Placental epithelial cell (primary cell): ENCODE measurements around the gene HSPA1B. TPM values are rescaled to one million over a fixed set of nuclear protein-coding genes. Genes with fewer than 3 reads are reported as not detected.

Experiments
- small RNA-seq: library from RNA; depleted of rRNA; stranded (forward); fragments of <200 nt; gene quantifications from one replicate; pipeline ENCODE3, GENCODE V24; 2012
- total RNA-seq: library from RNA; depleted of rRNA; stranded (reverse); fragments of >200 nt; gene quantifications from 2 replicates; pipeline ENCODE4 v1.2.3, GENCODE V29; 2012

HSPA1B gene
- 46.0 and 136 TPM in 2 replicates for total RNA-seq

DNA sequence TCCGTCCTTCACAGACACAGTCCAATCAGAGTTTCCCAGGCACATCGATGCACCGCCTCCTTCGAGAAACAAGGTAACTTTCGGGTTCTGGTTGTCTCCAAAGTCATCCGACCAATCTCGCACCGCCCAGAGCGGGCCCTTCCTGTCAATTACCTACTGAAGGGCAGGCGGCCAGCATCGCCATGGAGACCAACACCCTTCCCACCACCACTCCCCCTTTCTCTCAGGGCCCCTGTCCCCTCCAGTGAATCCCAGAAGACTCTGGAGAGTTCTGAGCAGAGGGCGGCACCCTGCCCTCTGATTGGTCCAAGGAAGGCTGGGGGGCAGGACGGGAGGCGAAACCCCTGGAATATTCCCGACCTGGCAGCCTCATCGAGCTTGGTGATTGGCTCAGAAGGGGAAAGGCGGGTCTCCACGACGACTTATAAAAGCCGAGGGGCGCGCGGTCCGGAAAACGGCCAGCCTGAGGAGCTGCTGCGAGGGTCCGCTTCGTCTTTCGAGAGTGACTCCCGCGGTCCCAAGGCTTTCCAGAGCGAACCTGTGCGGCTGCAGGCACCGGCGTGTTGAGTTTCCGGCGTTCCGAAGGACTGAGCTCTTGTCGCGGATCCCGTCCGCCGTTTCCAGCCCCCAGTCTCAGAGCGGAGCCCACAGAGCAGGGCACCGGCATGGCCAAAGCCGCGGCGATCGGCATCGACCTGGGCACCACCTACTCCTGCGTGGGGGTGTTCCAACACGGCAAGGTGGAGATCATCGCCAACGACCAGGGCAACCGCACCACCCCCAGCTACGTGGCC is at the start of gene HSPA1B:
HSPA1B (plus strand) TSS at position 453 of the 794 bp plus-strand sequence; CDS start at position 666, 213 bp downstream.

DNA sequence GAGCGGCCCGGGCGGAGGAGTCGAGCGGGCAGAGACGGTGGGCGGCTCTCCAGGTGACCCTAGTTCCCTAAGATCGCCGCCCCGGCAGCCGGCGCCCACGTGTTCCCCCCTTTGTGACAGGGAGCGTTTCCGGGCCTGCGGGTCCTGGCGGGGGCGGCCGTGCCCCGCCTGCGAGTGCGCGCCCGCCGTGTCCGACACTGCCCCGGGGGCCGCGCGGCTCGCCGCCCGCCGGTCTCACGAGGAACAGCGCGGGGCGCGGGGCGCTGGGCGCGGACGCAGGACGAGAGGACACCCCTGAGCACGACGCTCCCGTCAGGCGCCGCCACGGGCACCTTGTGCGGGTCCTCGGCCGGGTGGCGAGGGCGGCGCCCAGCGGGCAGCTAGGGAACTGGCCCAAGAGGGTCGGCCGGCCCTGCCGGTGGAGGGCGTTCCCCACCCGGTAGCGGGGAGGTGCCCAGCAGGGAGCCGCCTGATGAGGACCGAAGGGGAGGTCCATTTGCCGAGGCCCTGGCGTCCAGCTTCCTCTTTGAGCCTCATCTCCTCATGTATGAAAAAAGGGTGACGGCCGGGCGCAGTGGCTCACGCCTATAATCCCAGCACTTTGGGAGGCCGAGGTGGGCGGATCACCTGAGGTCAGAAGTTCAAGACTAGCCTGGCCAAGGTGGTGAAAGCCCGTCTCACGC is 31.8 kb upstream of the HSPA1B start, which contains the start of gene VARS1:
VARS1 (minus strand) TSS at position 137 of the 683 bp plus-strand sequence. CDS start 535 bp downstream, outside the sequence.

DNA sequence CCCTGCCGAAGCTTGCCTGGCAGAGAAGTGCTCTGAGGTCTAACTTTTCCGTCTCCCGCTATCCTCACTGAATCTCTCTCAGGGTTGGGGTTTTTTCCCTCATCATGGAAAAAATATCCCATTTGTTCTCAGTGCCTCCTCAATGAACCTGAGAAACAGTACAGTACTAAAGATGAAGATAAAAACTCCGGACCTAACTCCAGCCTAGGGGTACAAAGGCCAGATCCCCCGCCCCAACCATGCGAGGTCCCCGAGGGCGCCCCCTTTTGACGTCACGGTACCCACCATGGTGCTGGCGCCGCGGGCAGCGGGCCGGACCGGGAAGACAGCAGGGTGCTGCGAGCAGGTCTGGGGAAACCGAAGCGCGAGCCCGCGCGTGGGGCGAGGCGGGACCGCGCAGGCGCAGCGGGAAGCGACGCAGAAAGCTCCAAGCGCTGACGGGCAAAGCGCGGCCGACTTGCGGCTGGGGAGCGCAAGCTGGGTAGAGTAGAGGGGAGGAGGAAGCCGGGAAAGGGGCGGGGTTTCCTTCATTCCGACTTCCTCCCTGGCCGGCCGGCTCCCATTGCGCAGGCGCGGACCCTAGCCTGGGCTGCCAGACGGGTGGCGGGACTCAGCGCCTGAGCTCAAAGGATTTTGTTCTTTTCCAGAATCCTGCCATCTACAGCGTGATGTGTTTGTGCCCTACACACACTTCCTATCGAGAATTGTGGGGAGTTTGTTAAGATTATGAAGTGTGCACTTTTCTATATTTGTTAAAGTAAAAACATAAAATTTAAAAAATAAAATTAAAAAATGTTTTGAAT is 20.9 kb upstream of the HSPA1B start, which contains the start of gene LSM2:
LSM2 (minus strand) TSS at position 497 of the 803 bp plus-strand sequence; CDS start at position 288, 209 bp downstream.

DNA sequence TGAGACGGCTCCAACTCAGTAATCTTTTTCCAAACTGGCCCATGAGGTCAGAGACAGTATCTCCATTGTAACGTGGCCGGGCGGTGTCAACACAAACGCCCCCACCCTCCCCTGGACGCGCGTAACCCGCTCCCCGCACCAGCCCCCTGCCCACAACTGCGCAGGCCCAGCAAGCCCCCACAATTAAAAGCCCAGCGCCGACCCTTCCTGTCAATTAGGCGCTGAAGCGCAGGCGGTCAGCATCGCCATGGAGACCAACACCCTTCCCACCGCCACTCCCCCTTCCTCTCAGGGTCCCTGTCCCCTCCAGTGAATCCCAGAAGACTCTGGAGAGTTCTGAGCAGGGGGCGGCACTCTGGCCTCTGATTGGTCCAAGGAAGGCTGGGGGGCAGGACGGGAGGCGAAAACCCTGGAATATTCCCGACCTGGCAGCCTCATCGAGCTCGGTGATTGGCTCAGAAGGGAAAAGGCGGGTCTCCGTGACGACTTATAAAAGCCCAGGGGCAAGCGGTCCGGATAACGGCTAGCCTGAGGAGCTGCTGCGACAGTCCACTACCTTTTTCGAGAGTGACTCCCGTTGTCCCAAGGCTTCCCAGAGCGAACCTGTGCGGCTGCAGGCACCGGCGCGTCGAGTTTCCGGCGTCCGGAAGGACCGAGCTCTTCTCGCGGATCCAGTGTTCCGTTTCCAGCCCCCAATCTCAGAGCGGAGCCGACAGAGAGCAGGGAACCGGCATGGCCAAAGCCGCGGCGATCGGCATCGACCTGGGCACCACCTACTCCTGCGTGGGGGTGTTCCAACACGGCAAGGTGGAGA is 12.3 kb upstream of the HSPA1B start, which contains the start of the genes HSPA1A and HSPA1L:
HSPA1A (plus strand) TSS at position 519 of the 814 bp plus-strand sequence; CDS start at position 733, 214 bp downstream.
HSPA1L (minus strand) TSS at position 259 of the 814 bp plus-strand sequence. CDS start 3,311 bp downstream, outside the sequence.

DNA sequence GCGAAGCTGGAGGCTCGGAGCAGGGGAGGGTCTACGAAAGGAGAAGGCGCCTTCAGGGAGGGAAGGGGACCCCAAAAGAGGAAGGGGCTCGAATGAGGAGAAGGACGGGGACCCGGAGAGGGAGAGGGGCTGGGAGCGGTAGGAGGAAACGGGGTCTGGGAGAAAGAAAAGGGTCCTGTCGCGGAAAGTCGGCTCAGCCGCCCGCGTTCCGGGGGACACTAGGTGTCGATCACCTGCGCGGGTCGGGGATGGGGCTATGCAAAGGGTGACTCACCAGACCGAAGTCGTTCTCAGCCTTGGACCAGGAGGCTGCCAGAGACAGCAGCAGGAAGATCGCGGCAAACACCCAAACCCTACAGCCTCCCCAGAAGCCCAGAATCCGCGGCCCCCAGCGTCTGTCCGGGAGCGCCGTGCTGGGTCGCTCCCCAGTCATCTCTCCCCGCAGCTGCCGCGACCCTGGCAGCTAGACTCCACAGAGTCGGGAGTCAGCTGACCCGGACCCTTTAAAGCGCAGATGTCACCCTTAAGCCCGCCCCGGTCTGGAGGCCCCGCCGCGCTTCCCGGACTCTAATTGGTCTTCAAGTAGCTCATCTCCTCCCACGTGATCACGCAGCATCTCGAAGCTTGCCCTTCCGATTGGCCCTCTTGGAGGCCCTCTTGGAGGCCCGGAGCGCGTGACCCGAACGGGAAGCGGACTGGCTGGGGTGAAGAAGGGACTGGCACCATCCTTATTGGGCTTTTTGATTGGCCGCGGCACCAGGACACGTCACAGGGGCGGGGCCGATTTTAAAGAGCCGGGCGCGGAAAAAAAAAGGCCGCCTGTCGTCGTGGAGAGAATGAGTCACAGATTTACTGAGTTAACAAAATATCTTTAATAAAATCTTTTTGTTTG is 35.1 kb downstream of the HSPA1B start, which contains the start of gene NEU1:
NEU1 (minus strand) TSS at position 478 of the 892 bp plus-strand sequence; CDS start at position 433, 45 bp downstream.

DNA sequence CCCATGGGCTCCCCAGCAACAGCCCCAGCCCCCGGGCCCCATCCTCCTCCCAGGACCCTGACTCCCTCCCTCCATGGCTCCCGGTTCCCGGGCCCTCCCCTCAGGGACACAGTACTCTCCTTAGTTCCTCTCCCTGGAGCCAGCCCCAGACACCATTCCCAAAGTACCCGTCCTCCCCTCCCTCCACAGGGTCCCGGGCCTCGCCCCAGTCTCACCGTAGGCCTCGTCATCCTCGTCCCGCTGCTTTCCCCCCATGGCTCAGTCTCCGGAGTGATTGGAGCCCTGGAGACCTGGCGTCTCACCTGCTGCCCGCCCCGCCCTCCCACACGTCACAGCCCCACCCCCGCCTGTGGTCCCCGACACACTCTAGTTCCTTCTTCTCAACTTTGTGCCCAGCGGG is 51.2 kb downstream of the HSPA1B start, which contains the start of gene SLC44A4:
SLC44A4 (minus strand) TSS at position 272 of the 400 bp plus-strand sequence; CDS start at position 255, 17 bp downstream.

Small RNAs within 50 kb of the gene (small RNA-seq; reads per million reads assigned to genes)
- gene RF00019 (not detected), gene SNORD48 (39.2 reads per million, percentile 97 among the genes with 10 or more reads in this experiment), gene SNORD52 (not detected)

Other genes starting within 250 kb of the HSPA1B start
- not detected in 2 replicates for gene LTB, start 245.3 kb upstream of the HSPA1B start, total RNA-seq
- gene LST1, start 241.5 kb upstream of the HSPA1B start, total RNA-seq = not detected in 2 replicates
- not detected in 2 replicates for gene NCR3, start 234.7 kb upstream of the HSPA1B start, total RNA-seq
- not detected in 2 replicates for gene AIF1, start 212.5 kb upstream of the HSPA1B start, total RNA-seq
- 56.5 and 78.9 TPM in 2 replicates for gene PRRC2A, start 207.0 kb upstream of the HSPA1B start, total RNA-seq
- gene BAG6, start 175.1 kb upstream of the HSPA1B start, total RNA-seq = 161 and 237 TPM in 2 replicates
- gene APOM, start 171.8 kb upstream of the HSPA1B start, total RNA-seq = 0.79 and 0.98 TPM in 2 replicates
- gene C6orf47, start 167.0 kb upstream of the HSPA1B start, total RNA-seq = 25.3 and 25.9 TPM in 2 replicates
- 18.0 and 27.1 TPM in 2 replicates for gene GPANK1, start 162.7 kb upstream of the HSPA1B start, total RNA-seq
- gene CSNK2B, start 161.7 kb upstream of the HSPA1B start, total RNA-seq = 185 and 211 TPM in 2 replicates
- gene LY6G5B, start 157.8 kb upstream of the HSPA1B start, total RNA-seq = 4.9 and 5.9 TPM in 2 replicates
- not detected in 2 replicates for gene LY6G5C, start 146.7 kb upstream of the HSPA1B start, total RNA-seq
- gene ABHD16A, start 124.4 kb upstream of the HSPA1B start, total RNA-seq = 42.8 and 64.6 TPM in 2 replicates
- not detected in 2 replicates for gene LY6G6F, start 120.9 kb upstream of the HSPA1B start, total RNA-seq
- gene LY6G6D, start 112.4 kb upstream of the HSPA1B start, total RNA-seq = not detected in 2 replicates
- gene LY6G6C, start 106.0 kb upstream of the HSPA1B start, total RNA-seq = 0.39 and 3.5 TPM in 2 replicates
- 0.39 and 0.54 TPM in 2 replicates for gene MPIG6B, start 104.4 kb upstream of the HSPA1B start, total RNA-seq
- 120 and 147 TPM in 2 replicates for gene DDAH2, start 98.4 kb upstream of the HSPA1B start, total RNA-seq
- gene CLIC1, start 91.2 kb upstream of the HSPA1B start, total RNA-seq = 568 and 799 TPM in 2 replicates
- 7.9 and 8.6 TPM in 2 replicates for gene MSH5, start 87.7 kb upstream of the HSPA1B start, total RNA-seq
- 0.79 TPM in 1 of 2 replicates, not detected in the other for gene SAPCD1, start 65.1 kb upstream of the HSPA1B start, total RNA-seq
- 3.8 and 4.7 TPM in 2 replicates for gene VWA7, start 50.4 kb upstream of the HSPA1B start, total RNA-seq
- gene VARS1, start 32.0 kb upstream of the HSPA1B start, total RNA-seq = 30.2 and 90.0 TPM in 2 replicates
- 20.4 and 36.8 TPM in 2 replicates for gene LSM2, start 20.8 kb upstream of the HSPA1B start, total RNA-seq
- 0.11 and 1.6 TPM in 2 replicates for gene HSPA1L, start 12.5 kb upstream of the HSPA1B start, total RNA-seq
- 65.7 and 80.9 TPM in 2 replicates for gene HSPA1A, start 12.2 kb upstream of the HSPA1B start, total RNA-seq
- gene NEU1, start 35.1 kb downstream of the HSPA1B start, total RNA-seq = 53.0 and 62.0 TPM in 2 replicates
- gene SLC44A4, start 51.3 kb downstream of the HSPA1B start, total RNA-seq = 0.11 TPM in 1 of 2 replicates, not detected in the other
- 47.1 and 61.5 TPM in 2 replicates for gene EHMT2, start 70.0 kb downstream of the HSPA1B start, total RNA-seq
- gene ZBTB12, start 74.3 kb downstream of the HSPA1B start, total RNA-seq = 2.9 and 4.7 TPM in 2 replicates
- gene C2, start 100.0 kb downstream of the HSPA1B start, total RNA-seq = 0.22 and 1.6 TPM in 2 replicates
- 0.39 TPM in 1 of 2 replicates, not detected in the other for gene CFB, start 118.4 kb downstream of the HSPA1B start, total RNA-seq
- gene NELFE, start 131.2 kb downstream of the HSPA1B start, total RNA-seq = 82.8 and 105 TPM in 2 replicates
- 63.2 and 74.0 TPM in 2 replicates for gene SKIC2, start 131.4 kb downstream of the HSPA1B start, total RNA-seq
- 23.9 and 28.6 TPM in 2 replicates for gene DXO, start 144.4 kb downstream of the HSPA1B start, total RNA-seq
- 2.2 and 6.3 TPM in 2 replicates for gene C4A, start 154.3 kb downstream of the HSPA1B start, total RNA-seq
- 4.2 and 6.3 TPM in 2 replicates for gene C4B, start 187.1 kb downstream of the HSPA1B start, total RNA-seq
- 0.22 TPM in 1 of 2 replicates, not detected in the other for gene CYP21A2, start 210.7 kb downstream of the HSPA1B start, total RNA-seq